IPS-11a (cell line): ENCODE results near the gene ARHGEF3.

Experiments used
- H3K4me3 ChIP-seq: one replicate; pipeline ENCODE4 v1.5.1; 2013; ENCODE audit warnings: low read depth, low read length, control low read depth

The ARHGEF3 gene

DNA sequence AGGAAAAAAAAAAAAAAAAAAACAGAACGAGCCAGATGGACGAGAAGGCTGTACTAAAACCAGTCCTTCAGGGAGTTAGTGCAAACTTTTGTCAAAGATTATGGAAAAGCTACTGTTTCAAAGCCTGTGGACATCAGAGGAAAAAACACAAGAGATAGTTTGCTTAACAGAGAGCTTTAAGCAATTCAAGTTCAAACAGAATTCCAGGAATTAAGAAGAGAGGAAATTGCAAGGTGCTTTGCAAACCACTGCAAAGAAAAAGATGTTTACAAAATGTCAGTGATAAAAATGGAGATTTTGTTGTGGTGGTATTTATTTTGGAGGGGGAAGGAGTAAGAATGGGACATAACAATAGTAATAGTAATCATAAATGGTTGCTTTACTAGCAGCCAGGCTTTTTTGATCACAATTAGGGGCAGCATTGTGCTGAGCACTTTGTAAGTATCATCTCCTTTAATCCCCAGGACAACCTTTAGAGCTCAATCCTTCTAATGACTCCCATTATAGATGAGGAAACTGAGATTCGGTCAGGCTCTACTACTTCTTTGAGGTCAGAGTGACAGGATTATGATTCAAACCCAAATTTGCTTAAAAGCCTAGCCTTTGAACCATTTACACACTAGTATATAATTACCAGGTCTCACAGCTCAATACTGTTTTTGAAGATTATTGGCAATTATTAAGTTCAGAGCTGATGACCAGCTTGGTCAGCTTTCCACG, 22.4 kb upstream of the ARHGEF3 start:
- no peak overlapping the region for H3K4me3 ChIP-seq

DNA sequence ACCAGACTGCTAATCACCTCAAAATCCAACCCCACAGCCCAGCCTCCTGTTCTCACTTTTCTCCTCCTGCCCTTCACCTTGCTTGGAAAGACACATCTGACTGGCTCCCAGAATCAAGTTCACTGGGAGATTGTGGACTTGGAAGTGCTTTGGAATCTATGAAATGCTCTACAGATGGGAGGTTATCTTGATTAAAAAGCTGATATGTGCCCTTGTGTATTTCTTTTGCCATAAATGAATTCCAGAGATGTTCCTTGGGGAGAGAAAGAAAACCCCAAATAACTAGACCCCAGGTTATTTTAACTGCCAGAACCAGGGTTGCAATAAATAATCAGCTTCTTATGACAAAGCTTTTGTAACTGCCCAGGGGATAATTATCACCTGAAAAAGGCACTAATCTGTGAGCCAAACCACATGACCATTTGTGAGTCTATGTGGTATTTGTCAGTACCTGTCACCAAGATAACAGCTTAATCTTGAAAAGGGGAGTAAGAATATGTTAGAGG, 21.7 kb upstream of the ARHGEF3 start:
- no peak overlapping the region for H3K4me3 ChIP-seq

DNA sequence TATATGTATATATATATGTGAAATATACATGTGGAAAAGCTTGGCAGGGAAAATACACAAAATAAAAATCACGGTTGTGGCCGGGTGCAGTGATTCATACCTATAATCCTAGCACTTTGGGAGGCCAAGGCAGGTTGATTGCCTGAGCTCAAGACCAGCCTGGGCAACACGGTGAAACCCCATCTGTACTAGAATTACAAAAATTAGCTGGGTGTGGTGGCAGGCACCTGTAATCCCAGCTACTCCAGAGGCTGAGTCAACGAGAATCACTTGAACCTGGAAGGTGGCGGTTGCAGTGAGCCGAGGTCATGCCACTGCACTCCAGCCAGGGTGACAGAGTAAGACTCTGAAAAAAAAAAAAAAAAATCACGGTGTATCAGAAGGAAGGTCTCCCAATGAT, 20.8 kb upstream of the ARHGEF3 start:
- no peak overlapping the region for H3K4me3 ChIP-seq

DNA sequence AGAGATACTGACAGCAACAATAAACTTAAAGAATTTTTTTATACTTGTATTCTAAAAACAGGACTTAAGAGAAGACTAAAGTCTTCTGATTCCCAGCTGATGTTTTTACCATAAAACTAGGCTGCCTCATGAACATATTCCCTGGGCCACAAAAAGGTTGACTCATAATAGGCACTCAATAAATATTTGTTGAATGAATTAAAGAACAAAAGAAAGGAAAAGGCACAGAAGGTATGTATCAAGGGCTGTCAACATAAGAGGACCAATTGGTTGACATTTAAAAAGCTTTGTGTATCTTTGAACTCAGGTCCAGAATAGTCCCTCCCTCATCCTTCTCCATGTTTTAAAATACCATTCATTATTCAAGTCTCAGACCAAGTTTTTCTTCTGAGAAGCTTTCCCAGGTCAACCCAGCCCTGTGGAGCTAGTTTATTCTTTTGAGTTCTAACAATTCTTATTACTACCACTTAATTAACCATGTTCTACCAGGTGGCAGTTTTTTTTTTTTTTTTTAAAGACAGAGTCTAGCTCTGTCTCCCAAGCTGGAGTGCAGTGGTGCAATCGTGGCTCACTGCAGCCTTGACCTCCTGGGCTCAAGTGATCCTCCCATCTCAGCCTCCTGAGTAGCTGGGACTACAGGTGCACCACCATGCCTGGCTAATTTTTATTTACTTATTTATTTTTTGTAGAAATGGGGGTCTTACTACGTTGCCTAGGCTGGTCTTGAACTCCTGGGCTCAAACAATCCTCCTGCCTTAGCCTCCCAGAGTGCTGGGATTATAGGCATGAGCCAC, 17.5 kb upstream of the ARHGEF3 start:
- H3K4me3 ChIP-seq, result no peak overlapping the region

DNA sequence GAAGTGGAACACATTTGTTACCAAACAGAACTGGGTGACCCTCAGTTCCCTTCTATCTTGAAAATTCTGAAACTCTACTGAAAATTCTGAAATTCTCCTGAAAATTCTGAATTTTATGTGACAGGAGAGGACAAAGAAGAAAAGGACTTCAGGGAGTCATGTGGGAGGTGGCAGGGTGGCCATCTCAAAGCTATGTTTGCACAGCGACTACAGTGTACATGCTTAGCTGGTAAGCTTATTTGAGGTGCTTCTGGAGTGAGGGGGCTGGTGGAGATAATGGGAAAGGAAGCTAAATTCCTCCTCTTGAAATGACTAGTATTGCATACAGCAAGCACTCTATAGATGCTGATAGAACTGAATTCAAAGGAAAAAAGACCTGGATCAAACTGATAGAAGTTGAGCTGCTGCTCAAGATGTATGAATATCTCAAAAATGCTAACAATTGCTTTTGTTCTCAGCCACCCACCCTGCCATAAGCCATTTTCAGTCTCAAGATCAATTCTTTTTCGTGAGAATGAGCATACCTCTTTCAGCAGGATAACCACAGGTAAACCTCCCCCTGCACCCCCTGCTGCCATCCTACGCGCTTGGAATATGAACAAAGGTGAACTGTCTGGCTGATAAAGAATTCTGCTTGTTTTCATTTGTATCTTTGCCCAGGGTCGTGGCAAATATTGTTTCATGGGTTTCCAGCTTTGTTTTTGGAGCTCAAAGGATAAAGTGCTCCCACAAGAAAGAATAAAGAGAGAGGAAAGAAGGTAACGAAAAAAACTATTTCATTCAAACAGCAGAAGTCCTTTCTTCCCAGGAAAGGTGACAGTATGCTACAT, 16.6 kb upstream of the ARHGEF3 start:
- no peak overlapping the region for H3K4me3 ChIP-seq

DNA sequence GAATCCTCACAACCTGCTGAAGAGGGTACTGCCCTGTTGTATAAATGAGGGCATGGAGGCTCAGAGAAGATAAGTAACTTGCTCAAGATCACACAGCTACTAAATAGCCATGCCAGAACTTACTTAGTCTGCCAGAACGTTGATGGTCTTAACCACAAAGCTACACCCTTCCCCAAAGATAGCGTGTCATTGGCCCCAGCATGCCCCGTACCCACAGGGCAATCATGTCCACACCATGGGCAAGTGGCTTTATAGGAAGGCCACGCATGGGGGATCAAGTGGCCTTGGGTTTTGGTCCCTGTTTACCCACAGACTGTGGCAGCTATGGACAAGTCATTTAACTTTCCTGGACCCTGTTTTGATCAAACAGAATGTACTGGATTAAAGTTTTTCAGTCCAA, 15.9 kb upstream of the ARHGEF3 start:
- no peak overlapping the region for H3K4me3 ChIP-seq

DNA sequence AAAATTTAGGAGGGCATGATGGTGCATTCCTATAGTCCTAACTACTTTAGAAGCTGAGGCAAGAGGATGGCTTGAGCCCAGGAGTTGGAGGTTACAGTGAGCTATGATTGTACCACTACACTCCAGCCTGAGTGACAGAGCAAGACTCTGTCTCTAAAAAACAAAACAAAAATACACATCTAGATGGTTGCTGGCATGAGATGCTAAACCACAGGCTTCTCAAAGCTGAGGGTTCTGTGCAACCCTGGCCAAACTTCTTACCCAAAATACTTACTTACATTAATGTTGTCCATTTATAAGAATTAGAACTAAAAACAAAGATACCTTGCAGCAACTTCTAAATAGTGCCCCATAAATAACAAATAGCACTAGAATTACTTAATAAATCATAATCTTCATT, 14.3 kb upstream of the ARHGEF3 start:
- H3K4me3 ChIP-seq, result no peak overlapping the region

DNA sequence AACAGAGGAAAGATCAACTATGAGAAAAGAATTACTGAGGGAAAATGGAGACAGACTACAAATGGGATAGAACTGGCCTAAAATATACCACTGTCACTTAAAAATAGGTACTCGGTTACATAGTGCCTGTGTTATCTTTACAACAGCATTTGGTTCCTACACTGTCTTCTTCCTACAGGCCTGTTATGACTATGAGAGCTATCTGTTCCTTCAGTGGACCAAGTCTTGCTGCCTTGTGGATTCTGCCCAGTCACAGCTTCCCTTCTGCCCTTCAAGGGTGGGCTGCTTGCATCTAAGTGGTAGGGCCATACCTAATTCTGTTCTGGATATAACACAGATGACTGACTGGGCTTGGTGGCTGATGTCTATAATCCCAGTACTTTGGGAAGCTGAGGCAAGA, 13.8 kb upstream of the ARHGEF3 start:
- H3K4me3 ChIP-seq, result no peak overlapping the region

DNA sequence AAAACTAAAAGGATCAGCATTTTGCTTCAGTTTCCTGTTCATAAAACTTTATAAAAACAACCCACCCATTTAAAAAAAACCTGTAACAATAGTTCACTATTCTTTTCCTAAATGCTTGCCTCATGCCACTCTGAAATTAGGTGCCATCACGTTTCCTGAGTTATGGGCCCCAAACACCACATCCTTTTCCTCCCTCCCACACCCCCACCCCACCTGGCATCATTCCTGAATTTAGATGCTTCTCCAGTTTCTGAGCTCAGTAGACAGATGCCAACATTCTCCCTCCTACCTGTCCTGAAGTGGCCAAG, 11.9 kb upstream of the ARHGEF3 start:
- no peak overlapping the region for H3K4me3 ChIP-seq

DNA sequence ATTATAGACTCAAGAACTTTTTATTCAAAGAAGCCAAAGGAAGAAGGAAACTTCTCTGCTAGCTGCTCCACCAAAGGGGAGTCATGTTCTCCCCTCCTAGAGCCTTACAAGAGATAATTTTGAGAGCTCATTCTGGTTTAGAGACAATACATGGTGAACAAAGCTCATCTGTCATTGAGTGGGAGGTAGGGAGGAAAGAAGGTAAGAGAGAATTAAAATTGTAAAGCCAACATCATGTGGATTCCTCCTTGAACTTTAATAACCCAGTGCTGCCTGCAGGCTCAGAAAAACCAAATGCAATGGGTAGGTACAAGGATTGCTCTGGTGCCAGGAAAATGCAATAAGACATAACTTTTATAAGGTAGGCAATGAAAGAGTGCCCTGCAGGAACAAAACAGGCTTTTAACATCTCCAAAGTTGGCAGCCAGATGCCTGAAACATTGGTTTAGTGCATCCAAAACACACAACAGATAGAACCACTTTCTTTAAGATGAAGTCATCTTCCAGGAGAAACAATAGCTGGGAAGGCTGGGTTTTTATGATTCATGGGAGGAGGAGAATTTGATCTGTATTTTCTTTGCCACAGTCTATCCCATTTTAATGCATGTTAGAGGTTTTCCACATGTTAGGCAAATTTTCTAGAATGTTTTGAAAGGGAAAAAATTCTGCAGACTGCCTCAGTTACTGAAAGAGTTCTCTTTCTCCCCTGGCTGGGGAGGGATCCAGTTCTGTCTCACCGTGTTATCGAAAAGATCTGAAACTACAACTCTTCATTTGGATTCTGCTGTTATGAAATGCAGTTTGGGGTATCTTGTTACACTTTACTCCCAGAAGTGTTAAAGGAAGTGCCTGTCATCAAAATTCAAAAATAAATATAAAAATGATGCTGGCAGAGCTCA, 11.3 kb upstream of the ARHGEF3 start:
- H3K4me3 ChIP-seq, result no peak overlapping the region

DNA sequence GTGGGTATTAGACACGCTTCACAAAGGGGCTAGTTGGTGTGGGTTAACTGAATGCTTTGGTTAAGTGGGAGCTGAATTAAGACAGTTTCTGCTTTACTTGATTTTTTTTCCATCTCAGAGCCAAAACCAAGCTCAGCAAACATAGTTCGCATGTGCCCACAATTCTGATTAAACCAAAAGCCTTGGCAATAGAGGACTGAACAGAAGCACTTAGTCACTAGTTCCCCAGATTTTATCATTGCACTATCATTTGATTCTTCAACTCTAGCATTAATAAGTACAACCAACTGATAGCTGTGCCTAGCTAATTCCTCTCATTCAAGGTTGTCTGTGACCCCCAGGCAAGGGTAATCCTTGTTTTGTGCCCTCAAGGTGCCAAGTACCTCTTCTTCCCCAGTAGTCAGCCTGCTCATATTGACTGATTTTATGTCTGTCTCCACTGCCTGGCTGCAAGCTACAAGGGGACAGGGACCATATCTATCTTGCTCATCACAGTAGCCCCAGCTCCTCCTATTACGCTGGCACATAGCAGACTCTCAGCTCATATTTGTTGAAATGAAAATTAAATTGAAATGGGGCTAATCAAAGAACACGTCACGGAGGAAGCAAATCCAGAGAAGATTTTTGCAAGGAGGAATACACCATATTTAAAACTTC, 9.9 kb upstream of the ARHGEF3 start:
- H3K4me3 ChIP-seq, result no peak overlapping the region

DNA sequence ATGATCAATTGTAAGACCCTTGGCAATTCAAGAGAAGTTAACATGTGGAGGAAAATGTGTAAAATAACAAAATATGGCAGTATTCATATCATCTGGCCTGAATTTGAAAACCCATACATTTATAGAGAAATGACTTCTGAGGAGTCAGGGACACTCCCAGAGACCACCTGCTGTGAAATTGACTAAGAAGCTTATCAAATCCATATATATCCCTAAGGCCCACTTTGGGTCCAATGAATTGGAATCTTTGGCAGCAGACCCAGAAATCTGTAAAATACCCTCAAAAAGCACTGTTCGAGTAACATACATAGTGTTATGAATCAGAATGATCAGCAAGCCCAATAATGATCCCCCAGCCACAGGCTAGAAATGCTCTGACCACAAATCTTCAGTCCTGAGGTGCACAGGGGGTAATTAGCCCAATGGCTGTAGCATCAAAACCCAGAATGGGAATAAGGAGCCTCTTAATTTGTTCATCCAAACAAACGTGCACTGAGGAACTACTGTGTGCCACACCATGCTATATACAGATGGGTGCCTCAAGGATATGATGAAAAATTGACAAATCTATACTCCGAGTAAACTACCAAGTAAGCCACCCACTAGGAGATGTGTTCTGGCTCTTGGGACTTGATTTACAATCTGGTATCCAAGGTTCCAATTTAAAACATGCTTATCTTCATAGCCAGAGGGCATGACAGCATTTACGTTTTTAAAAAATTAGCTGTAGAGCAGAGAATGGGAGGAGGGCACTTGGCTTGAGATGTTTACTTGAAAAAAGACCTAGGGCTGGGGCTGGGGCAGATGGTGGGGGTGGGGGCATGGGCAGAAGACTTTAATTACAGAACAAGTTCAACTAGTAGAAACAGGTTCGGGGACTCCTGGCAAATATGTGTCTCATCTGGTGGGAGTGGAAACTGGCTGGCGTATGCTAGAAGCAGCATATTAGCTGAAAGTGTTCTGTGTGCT, 9.1 kb upstream of the ARHGEF3 start:
- H3K4me3 ChIP-seq, result no peak overlapping the region

DNA sequence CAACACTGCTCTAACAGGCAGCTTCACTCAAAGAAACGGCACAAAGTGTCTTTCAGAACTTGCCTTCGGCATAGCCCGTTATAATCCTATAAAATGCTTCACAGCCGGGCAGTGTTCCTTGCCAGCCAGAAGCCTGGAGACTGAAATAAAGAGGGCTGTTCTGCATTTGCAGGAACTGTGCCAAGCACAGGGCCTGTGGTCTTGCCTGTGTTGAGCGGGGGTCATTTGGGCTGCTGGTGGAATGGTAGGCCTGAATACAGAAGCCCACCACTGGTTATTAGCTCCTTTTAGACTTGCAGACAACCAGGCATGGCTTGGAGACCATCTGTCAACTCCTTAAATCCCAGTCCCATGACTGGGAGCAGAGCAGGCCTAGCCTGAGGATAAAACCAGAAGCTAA, 4.7 kb upstream of the ARHGEF3 start:
- H3K4me3 ChIP-seq, result no peak overlapping the region

DNA sequence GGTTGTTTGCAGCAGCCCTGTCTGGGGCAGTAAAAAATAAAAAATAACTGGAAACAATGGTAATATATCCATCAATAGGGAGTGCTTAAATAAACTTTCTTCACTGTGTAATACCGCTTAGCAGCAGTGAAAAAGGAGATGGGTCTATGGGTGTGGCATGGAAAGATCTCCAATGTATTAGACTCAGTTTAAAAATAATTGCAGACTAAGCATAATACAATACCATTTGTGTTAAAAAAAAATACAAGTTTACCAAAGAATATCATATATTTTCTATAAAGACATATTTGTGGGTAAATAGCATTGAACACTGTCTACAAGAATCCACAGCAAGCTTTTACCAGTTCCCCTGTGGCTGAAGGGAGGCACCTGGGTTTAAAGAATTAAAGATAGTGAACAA, 1.0 kb upstream of the ARHGEF3 start:
- H3K4me3 ChIP-seq, result no peak overlapping the region

DNA sequence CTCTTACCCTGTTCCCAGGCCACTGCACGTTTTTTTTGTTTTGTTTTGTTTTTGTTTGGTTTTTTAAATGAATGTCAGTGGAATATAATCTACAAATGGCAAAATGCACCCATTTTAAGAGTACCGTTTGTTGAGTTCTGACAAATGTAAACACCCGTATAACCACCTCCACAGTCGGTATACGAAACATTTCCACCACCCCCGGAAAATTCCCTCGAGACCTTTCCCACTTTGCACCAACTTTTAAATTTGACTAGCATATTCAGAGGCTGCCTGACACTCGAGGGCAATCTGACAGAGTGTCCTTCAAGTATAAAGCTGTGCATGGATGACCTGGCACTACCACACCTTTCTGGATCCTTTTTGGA, 613 bp upstream of the ARHGEF3 start:
- peak overlapping the region; percentile 55 for H3K4me3 ChIP-seq

DNA sequence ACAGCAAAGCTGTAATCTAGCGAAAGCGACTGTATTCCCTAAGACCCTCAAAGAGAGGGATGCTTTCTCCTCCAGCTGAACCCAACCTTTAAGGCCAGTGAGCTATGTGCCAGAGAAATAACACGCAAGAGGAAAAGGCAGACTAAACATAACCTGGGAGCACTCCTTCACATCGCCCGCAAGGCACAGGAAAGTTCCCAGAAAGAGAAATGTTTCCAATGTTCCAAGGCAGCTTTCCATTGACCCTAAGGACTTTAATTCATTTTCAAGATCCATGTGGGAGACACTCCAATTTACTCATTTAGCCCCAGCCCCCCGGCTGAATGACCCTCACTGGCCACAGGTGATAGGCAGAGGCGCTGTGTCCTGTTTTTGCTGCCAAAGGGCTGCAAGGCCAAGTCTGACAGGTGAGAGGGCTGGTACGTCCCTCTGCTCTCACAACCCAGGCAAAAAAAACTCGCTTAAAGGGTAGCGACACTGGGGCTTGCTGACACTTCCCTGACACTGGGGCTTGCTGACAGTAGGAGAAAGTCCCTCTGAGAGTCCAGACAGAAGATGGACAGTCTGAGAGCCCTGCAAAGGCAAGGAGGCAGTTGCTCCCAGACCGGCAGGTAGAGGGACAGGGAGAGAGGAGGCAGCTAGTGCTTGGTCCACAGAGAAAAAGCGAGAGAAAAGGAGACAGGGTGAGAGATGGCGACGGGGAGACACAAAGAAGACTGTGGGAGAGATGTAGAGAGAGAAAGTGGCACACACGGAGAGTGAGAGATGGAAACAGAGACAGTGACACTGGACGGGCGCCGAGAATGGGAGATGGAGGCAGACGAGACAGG, 702 bp downstream of the ARHGEF3 start:
- peak overlapping the region; percentile 55 for H3K4me3 ChIP-seq

DNA sequence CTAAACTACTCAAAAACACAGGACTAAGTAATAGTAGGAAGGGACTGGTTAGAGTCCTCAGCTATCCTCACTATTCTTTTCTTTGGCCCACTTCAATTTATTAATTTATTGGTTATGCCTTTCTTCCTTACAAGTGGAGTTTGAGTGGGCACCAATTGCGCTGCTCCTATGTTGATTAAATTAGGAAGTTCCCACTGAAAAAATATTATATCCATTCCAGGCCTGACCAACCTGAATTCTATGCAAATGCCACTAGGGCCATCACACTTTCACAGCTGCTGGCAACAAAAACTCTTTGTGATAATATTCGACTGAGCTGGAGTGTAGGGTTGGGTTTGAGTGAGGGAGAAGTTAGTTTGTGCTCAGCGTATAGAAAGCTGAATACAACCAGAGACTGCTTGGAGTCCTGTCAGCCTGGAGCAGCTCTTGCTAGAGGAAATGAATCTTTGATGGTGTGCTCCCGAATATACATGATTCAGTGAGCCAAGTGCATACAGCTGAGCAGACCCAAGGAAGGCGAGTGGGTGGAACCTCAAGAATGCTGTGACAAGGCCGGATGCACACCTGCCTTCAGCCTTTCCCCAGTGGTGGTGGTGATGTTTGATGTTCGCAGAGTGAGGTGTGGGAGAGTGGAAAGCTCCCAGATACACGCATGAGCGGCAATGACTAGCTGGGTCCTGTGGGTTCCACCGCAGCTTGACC, 1.5 kb downstream of the ARHGEF3 start:
- H3K4me3 ChIP-seq, result no peak overlapping the region
